SK-N-MC (cell line): ENCODE results near the gene CNNM3.

Experiments
- DNase-seq: peaks from one replicate; pipeline ENCODE4 v3.0.0-alpha.2; 2011; ENCODE audit warnings: low read depth, low spot score
- H3K27ac ChIP-seq: fragments of 200-600 bp; sonication (generic); 2 replicates; pipeline ENCODE4 v1.5.1; 2016; ENCODE audit warnings: mixed run types
- H3K36me3 ChIP-seq: fragments of 200-600 bp; sonication (generic); 2 replicates; pipeline ENCODE4 v1.6.1; 2017; ENCODE audit warnings: antibody characterized with exemption, low read length, mixed read lengths; ENCODE audit not compliant: insufficient read depth
- H3K4me3 ChIP-seq: fragments of 200-600 bp; sonication (generic); 2 replicates; pipeline ENCODE4 v1.5.1; 2016
- H3K9ac ChIP-seq: fragments of 200-600 bp; sonication (generic); 2 replicates; pipeline ENCODE4 v1.8.0; 2017; ENCODE audit warnings: mixed run types, mixed read lengths; ENCODE audit not compliant: insufficient read length
- H3K9me3 ChIP-seq: fragments of 200-600 bp; sonication (generic); 2 replicates; pipeline ENCODE4 v1.6.1; 2017; ENCODE audit warnings: low read depth, mild to moderate bottlenecking, antibody characterized with exemption, low read length, moderate library complexity, mixed read lengths
- EZH2 ChIP-seq: fragments of 200-600 bp; sonication (generic); IDR thresholded peaks from one replicate; pipeline ENCODE4 v1.6.1; 2017; ENCODE audit warnings: antibody characterized with exemption
- FOXP2 ChIP-seq: optimal IDR thresholded peaks from 2 replicates; pipeline ENCODE3; 2011; ENCODE audit warnings: mild to moderate bottlenecking, moderate library complexity; ENCODE audit not compliant: insufficient read depth; ENCODE audit errors: extremely low read length, control extremely low read depth
- POLR2AphosphoS5 ChIP-seq: IDR thresholded peaks from 2 replicates; pipeline ENCODE4 v1.6.1; 2012; ENCODE audit warnings: mild to moderate bottlenecking, low read depth, low read length, borderline replicate concordance

Gene CNNM3

DNA sequence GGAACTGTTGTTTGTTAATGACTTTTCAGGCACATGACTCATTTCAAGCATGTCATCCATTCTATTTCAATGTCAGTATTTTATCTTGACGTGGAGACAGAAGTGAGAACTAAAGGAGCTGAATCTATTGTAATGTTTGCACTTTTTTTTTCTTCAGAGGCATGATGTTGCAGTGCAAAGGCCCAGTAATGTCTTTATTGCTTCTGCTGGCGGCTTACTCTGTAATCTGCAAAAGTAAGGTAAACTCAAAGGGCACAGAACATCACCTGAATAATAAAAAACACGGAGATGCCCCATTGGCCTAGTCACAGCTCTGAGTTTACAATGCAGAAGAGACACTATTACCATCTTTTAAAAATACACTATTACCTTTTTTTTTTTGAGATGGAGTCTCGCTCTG, 2.4 kb upstream of the CNNM3 start:
- Histone ChIP-seq H3K27ac (no peak overlapping the region), H3K36me3 (no peaks in the 10 kb centered on the region), H3K9me3 (no peaks in the 10 kb centered on the region), H3K4me3 (no peak overlapping the region), H3K9ac (no peak overlapping the region)
- TF ChIP-seq EZH2 (no peak), FOXP2 (no peak), POLR2AphosphoS5 (no peak)
- no peak for DNase-seq

- TF ChIP-seq POLR2AphosphoS5, result no peak
- no peak for TF ChIP-seq EZH2
- TF ChIP-seq FOXP2, result no peak
- no peak overlapping the region for H3K27ac ChIP-seq
- H3K4me3 ChIP-seq, result peak overlapping the region; percentile 81
- H3K9ac ChIP-seq, result peak overlapping the region; percentile 58
- H3K9me3 ChIP-seq, result no peaks in the 10 kb centered on the region
- DNase-seq, result no peak
- no peaks in the 10 kb centered on the region for H3K36me3 ChIP-seq
Observed at GRCh38 chr2:96815326-96816126, 542 bp upstream of the CNNM3 start.

DNA sequence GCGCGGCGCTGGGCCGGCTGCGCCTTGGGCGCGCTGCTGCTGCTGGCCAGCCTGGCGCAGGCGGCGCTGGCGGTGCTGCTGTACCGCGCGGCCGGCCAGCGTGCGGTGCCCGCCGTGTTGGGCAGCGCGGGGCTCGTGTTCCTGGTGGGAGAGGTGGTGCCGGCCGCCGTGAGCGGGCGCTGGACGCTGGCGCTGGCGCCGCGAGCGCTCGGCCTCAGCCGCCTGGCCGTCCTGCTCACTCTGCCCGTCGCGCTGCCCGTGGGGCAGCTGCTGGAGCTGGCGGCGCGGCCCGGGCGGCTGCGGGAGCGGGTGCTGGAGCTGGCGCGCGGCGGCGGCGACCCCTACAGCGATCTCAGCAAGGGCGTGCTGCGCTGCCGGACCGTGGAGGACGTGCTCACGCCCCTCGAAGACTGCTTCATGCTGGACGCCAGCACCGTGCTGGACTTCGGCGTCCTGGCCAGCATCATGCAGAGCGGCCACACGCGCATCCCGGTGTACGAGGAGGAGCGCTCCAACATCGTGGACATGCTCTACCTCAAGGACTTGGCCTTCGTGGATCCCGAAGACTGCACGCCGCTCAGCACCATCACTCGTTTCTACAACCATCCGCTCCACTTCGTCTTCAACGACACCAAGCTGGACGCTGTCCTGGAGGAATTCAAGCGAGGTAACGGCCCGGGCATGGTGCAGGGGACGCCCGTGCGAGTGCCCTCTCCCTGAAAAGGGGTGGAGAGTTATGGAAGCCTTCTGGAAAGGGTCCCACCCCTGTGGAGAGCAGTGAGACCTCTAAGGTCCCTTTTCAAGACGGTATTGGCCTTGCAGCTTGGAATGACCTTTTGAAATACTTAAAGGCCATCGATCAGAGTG, 1.0 kb downstream of the CNNM3 start:
- Histone ChIP-seq H3K4me3 (peak overlapping the region; percentile 80), H3K9ac (peak overlapping the region; percentile 53), H3K36me3 (no peaks in the 10 kb centered on the region), H3K27ac (no peak overlapping the region), H3K9me3 (no peaks in the 10 kb centered on the region)
- TF ChIP-seq POLR2AphosphoS5, result no peak
- no peak for TF ChIP-seq FOXP2
- no peak for DNase-seq

DNA sequence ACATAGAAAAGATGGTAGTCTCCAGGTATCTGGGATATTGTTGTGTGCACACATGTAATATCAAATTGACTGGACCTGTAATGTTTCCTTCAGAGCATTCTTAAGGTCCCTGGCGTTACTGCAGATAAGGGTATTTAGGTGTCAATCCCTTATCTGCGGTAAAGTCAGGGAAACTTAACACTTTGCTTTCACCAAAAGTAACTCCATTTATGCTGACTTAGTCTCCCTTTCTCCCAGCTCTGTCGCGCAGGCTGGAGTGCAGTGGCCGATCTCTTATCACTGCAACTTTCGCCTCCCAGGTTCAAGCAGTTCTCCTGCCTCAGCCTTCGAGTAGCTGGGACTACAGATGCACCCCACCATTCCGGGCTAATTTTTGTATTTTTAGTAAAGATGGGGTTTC, 1.8 kb downstream of the CNNM3 start:
- Histone ChIP-seq H3K9me3 (no peaks in the 10 kb centered on the region), H3K4me3 (peak overlapping the region; percentile 80), H3K36me3 (no peaks in the 10 kb centered on the region), H3K27ac (no peak overlapping the region), H3K9ac (no peak overlapping the region)
- no peak for DNase-seq
- TF ChIP-seq FOXP2, result no peak
- TF ChIP-seq EZH2, result no peak
- no peak for TF ChIP-seq POLR2AphosphoS5

GRCh38 chr2:96819128-96819875, 3.2 kb downstream of the CNNM3 start:
- DNase-seq, result no peak
- Histone ChIP-seq H3K9ac (no peak overlapping the region), H3K36me3 (no peaks in the 10 kb centered on the region), H3K27ac (no peak overlapping the region), H3K4me3 (no peak overlapping the region), H3K9me3 (no peaks in the 10 kb centered on the region)
- TF ChIP-seq POLR2AphosphoS5 (no peak), EZH2 (no peak), FOXP2 (no peak)

DNA sequence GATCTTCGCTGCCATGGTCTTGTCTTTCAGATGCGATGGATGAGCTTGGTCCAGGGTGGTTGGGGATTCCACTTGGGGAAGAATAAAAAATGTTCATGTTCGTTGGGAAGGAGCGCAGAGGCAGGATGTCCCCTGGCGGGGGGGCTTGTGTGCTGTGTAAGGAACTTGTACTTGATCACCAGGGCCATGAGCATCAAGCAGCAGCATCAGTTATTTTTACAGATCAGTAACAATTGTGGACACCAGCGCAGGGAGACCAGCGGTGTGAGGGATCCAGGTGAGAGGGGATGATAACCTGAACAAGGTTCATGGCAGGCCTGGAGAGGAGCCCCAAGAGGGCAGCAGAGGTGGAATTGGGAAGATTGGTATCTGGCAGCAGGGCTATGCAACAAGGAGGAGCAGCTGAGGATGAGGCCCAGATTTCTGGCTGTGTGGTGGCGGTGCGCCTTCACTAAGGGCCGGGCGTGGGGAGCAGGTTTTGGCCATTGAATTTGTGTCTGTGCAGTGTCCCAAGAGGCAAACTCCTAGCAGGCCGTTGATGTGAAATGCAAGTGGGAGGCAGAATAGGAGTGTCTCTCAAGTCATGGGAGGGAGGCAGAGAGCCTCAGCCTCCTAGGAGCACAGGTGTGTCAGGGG, 3.9 kb downstream of the CNNM3 start:
- no peaks in the 10 kb centered on the region for H3K9me3 ChIP-seq
- no peak overlapping the region for H3K9ac ChIP-seq
- H3K4me3 ChIP-seq, result no peak overlapping the region
- H3K36me3 ChIP-seq, result no peaks in the 10 kb centered on the region
- TF ChIP-seq FOXP2 (no peak), EZH2 (no peak), POLR2AphosphoS5 (no peak)
- DNase-seq, result no peak
- no peak overlapping the region for H3K27ac ChIP-seq

- Histone ChIP-seq H3K9me3 (no peaks in the 10 kb centered on the region), H3K9ac (no peak overlapping the region), H3K27ac (no peak overlapping the region), H3K36me3 (no peaks in the 10 kb centered on the region), H3K4me3 (no peak overlapping the region)
- TF ChIP-seq FOXP2, result no peak
- no peak for TF ChIP-seq EZH2
- no peak for TF ChIP-seq POLR2AphosphoS5
- DNase-seq, result no peak
Observed at GRCh38 chr2:96821113-96821675, 5.1 kb downstream of the CNNM3 start.
